Measurements from ENCODE around the gene TSFM.
"Not testable (repeated sequence)": the region's sequence is repeated elsewhere in the genome, so short reads cannot be mapped to it uniquely, and the experiment has no call there.

Gene TSFM

GRCh38 chr12:57816001-57816854, 33.6 kb downstream of the TSFM start:
- FAIRE-seq: no peak

GRCh38 chr12:57816855-57817151, 34.2 kb downstream of the TSFM start:
- FAIRE-seq: no peak

- FAIRE-seq: no peak
Measured at GRCh38 chr12:57817261-57817989, 34.8 kb downstream of the TSFM start.

GRCh38 chr12:57817990-57818331, 35.4 kb downstream of the TSFM start:
- not testable (repeated sequence) for FAIRE-seq

GRCh38 chr12:57820119-57820518, 37.5 kb downstream of the TSFM start:
- not testable (repeated sequence) for FAIRE-seq

GRCh38 chr12:57821015-57821414, 38.4 kb downstream of the TSFM start:
- FAIRE-seq: not testable (repeated sequence)

- FAIRE-seq: no peak
Measured at GRCh38 chr12:57821474-57822214, 39.1 kb downstream of the TSFM start.

- FAIRE-seq: no peak
Measured at GRCh38 chr12:57822392-57823130, 40.0 kb downstream of the TSFM start.

- no peak for FAIRE-seq
Measured at GRCh38 chr12:57823131-57823907, 40.7 kb downstream of the TSFM start.

- no peak for FAIRE-seq
Measured at GRCh38 chr12:57823908-57824640, 41.5 kb downstream of the TSFM start.

- FAIRE-seq: no peak
Measured at GRCh38 chr12:57825451-57825850, 42.9 kb downstream of the TSFM start.

- no peak for FAIRE-seq
Measured at GRCh38 chr12:57826400-57826799, 43.8 kb downstream of the TSFM start.

- no peak for FAIRE-seq
Measured at GRCh38 chr12:57826966-57827365, 44.4 kb downstream of the TSFM start.

- FAIRE-seq: no peak
Measured at GRCh38 chr12:57829025-57829777, 46.6 kb downstream of the TSFM start.

- no peak for FAIRE-seq
Measured at GRCh38 chr12:57830393-57830792, 47.8 kb downstream of the TSFM start.

- FAIRE-seq: no peak
Measured at GRCh38 chr12:57832966-57833365, 50.4 kb downstream of the TSFM start.

GRCh38 chr12:57833672-57834071, 51.1 kb downstream of the TSFM start:
- no peak for FAIRE-seq

- no peak for FAIRE-seq
Measured at GRCh38 chr12:57834086-57834876, 51.7 kb downstream of the TSFM start.

GRCh38 chr12:57835366-57836288, 53.0 kb downstream of the TSFM start:
- no peak for FAIRE-seq

All from A204.1 (cell line).